ENCODE measurements around the gene WDR7. TPM values are rescaled to one million over a fixed set of nuclear protein-coding genes. Genes with fewer than 3 reads are reported as not detected.

Gene WDR7
- total and polyA plus RNA-seq, 9 of the 15 experiments (the other 6 are each of a cell fraction or from before 2014, with no cell fraction given) = 1.4 to 9.4 (median 5.3) TPM

GRCh38 chr18:56891870-56892269, 240.7 kb downstream of the WDR7 start (continued):
- TF ChIP-seq ZHX1 (conservative IDR thresholded peaks at IDR 0.05; ENCODE audit: low read length) (no peak), E4F1 (CRISPR knock-in tag; IDR thresholded peaks at IDR 0.05; ENCODE audit: borderline replicate concordance) (no peak), CEBPG (CRISPR knock-in tag; IDR thresholded peaks at IDR 0.05) (no peak), CEBPG (tag; conservative IDR thresholded peaks at IDR 0.05 in 1 of 2, IDR thresholded peaks at IDR 0.05 in 1 of 2) (0 out of 4 replicates have a peak, but pooled peaks of 1 of the 2 experiments have one; percentile 17), PRMT5 (CRISPR knock-in tag; IDR thresholded peaks at IDR 0.05) (no peak), MXI1 (IDR thresholded peaks at IDR 0.05; ENCODE audit: low read depth, low read length) (no peak), NKRF (IDR thresholded peaks at IDR 0.05; ENCODE audit: borderline replicate concordance) (no peak)

Measured in K562 (cell line).